Measurements from ENCODE around the gene SLC25A23.

DNA sequence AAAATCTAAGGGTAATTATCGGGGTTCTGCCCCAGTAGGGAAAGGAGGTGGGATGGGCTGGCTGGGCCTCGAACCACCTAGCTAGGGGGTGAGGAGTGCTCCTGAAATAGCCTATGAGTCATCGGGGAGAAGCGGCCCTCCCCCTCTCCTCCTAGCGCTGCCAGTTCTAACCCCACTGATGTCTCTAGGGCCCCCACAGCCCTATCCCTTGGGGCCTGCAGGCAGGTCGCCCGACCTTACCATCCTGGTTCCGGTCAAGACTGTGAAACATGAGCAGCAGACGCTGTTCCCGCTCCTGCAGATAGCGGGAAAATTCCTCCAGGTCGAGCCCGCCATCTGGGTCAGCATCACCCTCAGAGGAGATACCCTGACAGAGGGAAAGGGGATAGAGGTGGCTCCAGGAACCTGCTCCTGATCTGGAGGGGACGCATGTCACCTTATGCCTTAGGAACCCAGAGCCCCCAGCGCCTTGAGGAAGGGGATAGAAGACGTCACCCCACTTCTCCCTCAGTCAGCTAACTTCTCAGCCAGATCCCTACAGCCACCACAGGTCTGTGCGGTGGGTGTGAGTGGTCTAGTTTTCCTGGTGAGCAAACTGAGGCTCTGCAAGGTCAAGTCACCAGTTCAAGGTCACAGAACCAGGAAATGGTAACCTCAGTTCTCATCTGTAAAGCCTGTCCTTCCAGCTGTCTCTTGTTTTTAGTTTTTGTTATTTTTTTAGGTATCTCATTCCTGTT lies 1.5 kb downstream of the SLC25A23 start:
- TF ChIP-seq, protein P1, sequence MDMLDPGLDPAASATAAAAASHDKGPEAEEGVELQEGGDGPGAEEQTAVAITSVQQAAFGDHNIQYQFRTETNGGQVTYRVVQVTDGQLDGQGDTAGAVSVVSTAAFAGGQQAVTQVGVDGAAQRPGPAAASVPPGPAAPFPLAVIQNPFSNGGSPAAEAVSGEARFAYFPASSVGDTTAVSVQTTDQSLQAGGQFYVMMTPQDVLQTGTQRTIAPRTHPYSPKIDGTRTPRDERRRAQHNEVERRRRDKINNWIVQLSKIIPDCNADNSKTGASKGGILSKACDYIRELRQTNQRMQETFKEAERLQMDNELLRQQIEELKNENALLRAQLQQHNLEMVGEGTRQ (IDR thresholded peaks at IDR 0.05; ENCODE audit: borderline replicate concordance, low read depth, low read length), result no peak
- TF ChIP-seq, protein P2, sequence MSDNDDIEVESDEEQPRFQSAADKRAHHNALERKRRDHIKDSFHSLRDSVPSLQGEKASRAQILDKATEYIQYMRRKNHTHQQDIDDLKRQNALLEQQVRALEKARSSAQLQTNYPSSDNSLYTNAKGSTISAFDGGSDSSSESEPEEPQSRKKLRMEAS (IDR thresholded peaks at IDR 0.05; ENCODE audit: low read depth), result no peak
